Trophoblast cell (in vitro differentiated cells and primary cell): ENCODE results near the gene UNC13B.
"Not testable (repeated sequence)": the region's sequence is repeated elsewhere in the genome, so short reads cannot be mapped to it uniquely, and the experiment has no call there.

Source experiments
- DNase-seq, 2 donors: peaks; one replicate each; pipeline ENCODE4 v3.0.0-alpha.2; 2016
- H2AFZ ChIP-seq: 2 replicates; pipeline ENCODE4 v1.6.1; 2013; ENCODE audit warnings: low read length, moderate library complexity, mild to moderate bottlenecking; ENCODE audit not compliant: insufficient read depth, poor library complexity
- H2AK5ac ChIP-seq: 2 replicates; pipeline ENCODE4 v1.6.1; 2013; ENCODE audit warnings: mild to moderate bottlenecking, low read length
- H2BK120ac ChIP-seq: 2 replicates; pipeline ENCODE4 v1.6.1; 2013; ENCODE audit warnings: low read length, mild to moderate bottlenecking, moderate library complexity; ENCODE audit not compliant: insufficient read depth, poor library complexity
- H2BK12ac ChIP-seq: 2 replicates; pipeline ENCODE4 v1.6.1; 2013; ENCODE audit warnings: mild to moderate bottlenecking, low read length, moderate library complexity
- H2BK5ac ChIP-seq: 2 replicates; pipeline ENCODE4 v1.6.1; 2013; ENCODE audit warnings: low read length, low read depth, moderate library complexity, mild to moderate bottlenecking; ENCODE audit not compliant: poor library complexity
- H3K14ac ChIP-seq: 2 replicates; pipeline ENCODE4 v1.6.1; 2013; ENCODE audit warnings: mild to moderate bottlenecking, low read length
- H3K18ac ChIP-seq: 2 replicates; pipeline ENCODE4 v1.6.1; 2013; ENCODE audit warnings: mild to moderate bottlenecking, low read length
- H3K23ac ChIP-seq: 2 replicates; pipeline ENCODE4 v1.6.1; 2013; ENCODE audit warnings: low read length
- H3K27ac ChIP-seq: 2 replicates; pipeline ENCODE4 v1.5.1; 2013; ENCODE audit warnings: low read depth, mild to moderate bottlenecking, inconsistent platforms, low read length, moderate library complexity
- H3K27me3 ChIP-seq: 2 replicates; pipeline ENCODE4 v1.6.1; 2013; ENCODE audit warnings: inconsistent platforms, mild to moderate bottlenecking, low read length, moderate library complexity; ENCODE audit not compliant: insufficient read depth
- H3K36me3 ChIP-seq, 2 experiments: 1 replicate in 1 of 2; 2 replicates in 1 of 2; pipeline ENCODE4 v1.6.1; 2013; ENCODE audit warnings: low read length in 2 of 2, mild to moderate bottlenecking in 2 of 2, moderate library complexity in 1 of 2; ENCODE audit not compliant: insufficient read depth in 2 of 2, control insufficient read depth in 1 of 2
- H3K4ac ChIP-seq: 2 replicates; pipeline ENCODE4 v1.6.1; 2013; ENCODE audit warnings: low read depth, mild to moderate bottlenecking, low read length, moderate library complexity
- H3K4me1 ChIP-seq, 2 experiments: 1 replicate in 1 of 2; 2 replicates in 1 of 2; pipeline ENCODE4 v1.6.1; 2013; ENCODE audit warnings: low read length in 2 of 2, mild to moderate bottlenecking in 2 of 2, moderate library complexity in 1 of 2; ENCODE audit not compliant: insufficient read depth in 2 of 2, control insufficient read depth in 1 of 2
- H3K4me2 ChIP-seq: 2 replicates; pipeline ENCODE4 v1.6.1; 2013; ENCODE audit warnings: inconsistent platforms, mild to moderate bottlenecking, low read length, moderate library complexity
- H3K4me3 ChIP-seq: 2 replicates; pipeline ENCODE4 v1.5.1; 2013; ENCODE audit warnings: mild to moderate bottlenecking, low read depth, low read length, inconsistent platforms
- H3K79me1 ChIP-seq: one replicate; pipeline ENCODE4 v1.6.1; 2013; ENCODE audit warnings: low read length
- H3K79me2 ChIP-seq: 2 replicates; pipeline ENCODE4 v1.6.1; 2013; ENCODE audit warnings: low read length, mild to moderate bottlenecking; ENCODE audit not compliant: control insufficient read depth, insufficient read depth, poor library complexity
- H3K9ac ChIP-seq: 2 replicates; pipeline ENCODE4 v1.6.1; 2013; ENCODE audit warnings: mild to moderate bottlenecking, low read length
- H3K9me3 ChIP-seq: 2 replicates; pipeline ENCODE4 v1.6.1; 2013; ENCODE audit warnings: low read depth, mild to moderate bottlenecking, control low read depth, inconsistent platforms, low read length; ENCODE audit not compliant: insufficient read depth
- H4K12ac ChIP-seq: 2 replicates; pipeline ENCODE4 v1.6.1; 2013; ENCODE audit warnings: low read depth, mild to moderate bottlenecking, low read length, moderate library complexity
- H4K8ac ChIP-seq: 2 replicates; pipeline ENCODE4 v1.6.1; 2013; ENCODE audit warnings: low read depth, mild to moderate bottlenecking, low read length, moderate library complexity
- H4K91ac ChIP-seq: one replicate; pipeline ENCODE4 v1.6.1; 2013; ENCODE audit warnings: low read depth, mild to moderate bottlenecking, low read length, moderate library complexity
- WGBS: extraction: QIAGEN DNeasy Blood & Tissue Kit; methylation state at CpG from one replicate; pipeline ENCODE4 v1.1.7; 2013; ENCODE audit warnings: missing lambda C conversion rate; ENCODE audit not compliant: insufficient read length, insufficient coverage; ENCODE audit errors: extremely low coverage; 5-methylcytosine and 5-hydroxymethylcytosine counted together

Gene UNC13B

DNA sequence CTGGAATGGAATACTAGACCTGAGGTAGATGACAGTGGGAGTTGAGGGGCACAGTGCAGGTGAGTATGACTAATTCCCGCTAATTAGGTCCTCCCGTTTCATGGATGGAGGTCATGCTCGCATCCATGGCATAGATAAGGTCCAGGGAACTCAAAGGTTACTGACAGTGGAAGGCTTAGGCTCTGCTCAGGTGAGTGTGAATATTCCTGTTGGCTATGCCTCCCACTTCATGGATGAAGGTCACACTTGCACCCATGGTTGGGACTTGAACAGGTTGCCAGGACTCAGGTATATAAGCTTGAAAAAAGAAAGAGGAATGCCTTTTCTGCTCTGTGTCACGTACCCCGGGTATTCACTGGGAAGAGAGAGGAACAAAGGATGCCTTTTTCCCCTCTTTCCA is 19.8 kb upstream of the UNC13B start:
- Histone ChIP-seq H3K4me3 (no peak overlapping the region), H3K27ac (no peak overlapping the region), H4K12ac (no peak overlapping the region), H3K79me2 (no peaks in the 10 kb centered on the region), H3K14ac (no peak overlapping the region), H3K4me1 (no peaks in the 10 kb centered on the region), H3K79me1 (no peaks in the 10 kb centered on the region), H3K36me3 (no peaks in the 10 kb centered on the region), H2AK5ac (no peak overlapping the region), H4K8ac (no peak overlapping the region), H3K4ac (no peak overlapping the region), H2BK12ac (no peak overlapping the region), H2AFZ (no peak overlapping the region), H3K9ac (no peak overlapping the region), H2BK120ac (no peak overlapping the region), H3K18ac (no peak overlapping the region), H3K4me2 (no peak overlapping the region), H4K91ac (no peak overlapping the region), H3K9me3 (peaks cover 20% of the 10 kb centered on the region), H3K27me3 (no peaks in the 10 kb centered on the region), H3K23ac (no peak overlapping the region), H2BK5ac (no peak overlapping the region)
- no CpG with 5 or more reads among the region's 5 CpGs for WGBS
- DNase-seq: no peak

DNA sequence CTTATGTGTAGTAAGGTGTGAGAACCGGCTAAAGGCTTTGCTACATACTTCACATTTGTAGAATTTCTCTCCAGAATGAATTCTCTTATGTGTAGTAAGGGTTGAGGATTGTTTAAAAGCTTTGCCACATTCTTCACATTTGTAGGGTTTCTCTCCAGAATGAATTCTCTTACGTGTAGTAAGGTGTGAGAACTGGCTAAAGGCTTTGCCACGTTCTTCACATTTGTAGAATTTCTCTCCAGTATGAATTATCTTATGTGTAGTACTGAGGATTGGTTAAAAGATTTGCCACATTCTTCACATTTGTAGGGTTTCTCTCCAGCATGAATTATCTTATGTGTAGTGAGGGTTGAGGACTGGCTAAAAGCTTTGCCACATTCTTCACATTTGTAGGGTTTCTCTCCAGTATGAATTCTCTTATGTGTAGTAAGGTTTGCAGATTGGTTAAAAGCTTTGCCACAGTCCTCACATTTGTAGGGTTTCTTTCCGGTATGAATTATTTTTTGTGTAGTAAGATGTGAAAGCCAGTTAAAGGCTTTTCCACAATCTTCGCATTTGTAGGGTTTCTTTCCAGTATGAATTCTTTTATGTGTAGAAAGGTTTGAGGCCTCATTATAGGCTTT is 13.8 kb upstream of the UNC13B start:
- H3K4me2 ChIP-seq, H3K79me2 ChIP-seq, H2BK5ac ChIP-seq, H3K14ac ChIP-seq, H2AK5ac ChIP-seq, H4K8ac ChIP-seq, H3K9ac ChIP-seq, H3K9me3 ChIP-seq, H3K4ac ChIP-seq, H3K4me3 ChIP-seq, H4K12ac ChIP-seq, H2AFZ ChIP-seq, H3K18ac ChIP-seq, H2BK120ac ChIP-seq, H3K27ac ChIP-seq, H3K4me1 ChIP-seq, H3K79me1 ChIP-seq, H2BK12ac ChIP-seq, H3K27me3 ChIP-seq, H3K23ac ChIP-seq, H3K36me3 ChIP-seq, H4K91ac ChIP-seq: not testable (repeated sequence)
- DNase-seq: peak; percentile 6 to 48
- WGBS: no CpG with 5 or more reads among the region's 5 CpGs

DNA sequence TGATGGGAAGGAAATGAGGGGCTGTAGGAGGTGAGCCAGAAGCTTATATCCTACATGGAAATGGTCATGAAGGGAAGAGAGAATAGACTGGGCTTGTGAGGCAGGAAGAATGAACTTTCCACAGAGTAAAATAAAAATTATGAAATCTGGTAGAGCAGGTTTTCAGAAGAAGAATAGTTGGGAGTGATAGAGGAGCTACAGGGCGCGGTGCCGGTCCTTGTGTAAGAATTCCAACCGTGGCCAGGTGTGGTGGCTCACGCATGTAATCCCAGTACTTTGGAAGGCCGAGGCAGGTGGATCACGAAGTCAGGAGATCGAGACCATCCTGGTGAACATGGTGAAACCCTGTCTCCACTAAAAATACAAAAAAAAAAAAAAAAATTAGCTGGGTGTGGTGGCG is 8.9 kb upstream of the UNC13B start:
- H3K23ac ChIP-seq: no peak overlapping the region
- H2BK12ac ChIP-seq: no peak overlapping the region
- no CpG with 5 or more reads among the region's 9 CpGs for WGBS
- H3K4me1 ChIP-seq: no peaks in the 10 kb centered on the region
- peaks cover 7% of the 10 kb centered on the region for H3K9me3 ChIP-seq
- H4K91ac ChIP-seq: no peak overlapping the region
- H3K14ac ChIP-seq: no peak overlapping the region
- H3K18ac ChIP-seq: no peak overlapping the region
- no peaks in the 10 kb centered on the region for H3K27me3 ChIP-seq
- no peak overlapping the region for H2AK5ac ChIP-seq
- no peak overlapping the region for H3K27ac ChIP-seq
- H3K36me3 ChIP-seq: no peaks in the 10 kb centered on the region
- H2AFZ ChIP-seq: no peak overlapping the region
- H3K79me2 ChIP-seq: no peaks in the 10 kb centered on the region
- H3K4ac ChIP-seq: no peak overlapping the region
- H3K4me3 ChIP-seq: no peak overlapping the region
- DNase-seq: peak; percentile 68 to 70
- no peaks in the 10 kb centered on the region for H3K79me1 ChIP-seq
- no peak overlapping the region for H4K12ac ChIP-seq
- H3K4me2 ChIP-seq: no peak overlapping the region
- H2BK120ac ChIP-seq: no peak overlapping the region
- H3K9ac ChIP-seq: no peak overlapping the region
- no peak overlapping the region for H4K8ac ChIP-seq
- no peak overlapping the region for H2BK5ac ChIP-seq

DNA sequence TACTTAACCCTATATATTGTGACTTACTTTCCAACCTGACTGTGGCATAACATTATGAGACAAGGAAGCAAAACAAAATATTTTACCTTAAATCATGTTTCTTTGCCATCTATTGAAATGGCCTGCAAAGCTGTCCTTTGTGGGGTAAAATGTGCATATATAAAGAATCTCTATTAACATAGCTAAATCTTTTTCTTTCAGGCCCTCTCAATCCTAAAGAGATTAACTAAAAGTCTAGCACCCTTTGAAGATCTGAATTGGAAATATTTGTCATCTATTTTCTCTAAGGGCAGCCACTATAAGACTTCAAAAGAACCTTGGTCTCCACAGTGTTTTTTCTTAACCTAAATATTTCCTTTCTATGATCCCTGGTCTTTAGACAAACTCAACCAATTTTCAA is 5.0 kb upstream of the UNC13B start:
- Histone ChIP-seq H3K4me1 (no peaks in the 10 kb centered on the region), H3K18ac (no peak overlapping the region), H3K27ac (no peak overlapping the region), H3K36me3 (no peaks in the 10 kb centered on the region), H2AFZ (no peak overlapping the region), H3K14ac (no peak overlapping the region), H3K4ac (no peak overlapping the region), H4K12ac (no peak overlapping the region), H3K27me3 (no peaks in the 10 kb centered on the region), H3K9me3 (peaks cover 2% of the 10 kb centered on the region), H3K4me2 (no peak overlapping the region), H2BK5ac (no peak overlapping the region), H2BK120ac (no peak overlapping the region), H3K79me1 (no peaks in the 10 kb centered on the region), H2BK12ac (no peak overlapping the region), H4K8ac (no peak overlapping the region), H3K23ac (no peak overlapping the region), H3K79me2 (no peaks in the 10 kb centered on the region), H3K4me3 (no peak overlapping the region), H2AK5ac (no peak overlapping the region), H3K9ac (no peak overlapping the region), H4K91ac (no peak overlapping the region)
- DNase-seq: no peak
